GM23248 (cell line): ENCODE results near the gene OR56A1. TPM values are rescaled to one million over a fixed set of nuclear protein-coding genes. Genes with fewer than 3 reads are reported as not detected.

ENCODE experiments used
- DNase-seq: peaks from one replicate; pipeline ENCODE4 v3.0.0-alpha.2; 2015
- H2AFZ ChIP-seq: fragments of 200-600 bp; sonication (generic); 2 replicates; pipeline ENCODE4 v1.6.1; 2016; ENCODE audit warnings: antibody characterized with exemption
- H3F3A ChIP-seq: fragments of 200-600 bp; sonication (generic); 2 replicates; pipeline ENCODE4 v1.6.1; 2016; ENCODE audit warnings: mild to moderate bottlenecking, antibody characterized with exemption, mixed run types; ENCODE audit not compliant: insufficient read depth
- H3K27ac ChIP-seq: fragments of 200-600 bp; sonication (generic); 2 replicates; pipeline ENCODE4 v1.5.1; 2016; ENCODE audit warnings: mild to moderate bottlenecking
- H3K27me3 ChIP-seq: fragments of 200-600 bp; sonication (generic); replicated peaks from 2 replicates; pipeline ENCODE4 v1.6.1; 2016; ENCODE audit warnings: mild to moderate bottlenecking; ENCODE audit not compliant: insufficient read depth
- H3K36me3 ChIP-seq: fragments of 200-600 bp; sonication (generic); 2 replicates; pipeline ENCODE4 v1.6.1; 2016; ENCODE audit warnings: low read depth, mild to moderate bottlenecking
- H3K4me1 ChIP-seq: fragments of 200-600 bp; sonication (generic); 2 replicates; pipeline ENCODE4 v1.6.1; 2016; ENCODE audit warnings: mild to moderate bottlenecking; ENCODE audit not compliant: insufficient read depth
- H3K4me2 ChIP-seq: fragments of 200-600 bp; sonication (generic); one replicate; pipeline ENCODE4 v1.6.1; 2016; ENCODE audit warnings: mild to moderate bottlenecking; ENCODE audit not compliant: unreplicated experiment
- H3K4me3 ChIP-seq: fragments of 200-600 bp; sonication (generic); 2 replicates; pipeline ENCODE4 v1.5.1; 2016; ENCODE audit warnings: mild to moderate bottlenecking
- H3K79me2 ChIP-seq: fragments of 200-600 bp; sonication (generic); 2 replicates; pipeline ENCODE4 v1.6.1; 2016; ENCODE audit warnings: mild to moderate bottlenecking; ENCODE audit not compliant: insufficient read depth
- H3K9ac ChIP-seq: fragments of 200-600 bp; sonication (generic); 2 replicates; pipeline ENCODE4 v1.6.1; 2016; ENCODE audit warnings: mild to moderate bottlenecking
- H3K9me2 ChIP-seq: fragments of 200-600 bp; sonication (generic); 2 replicates; pipeline ENCODE4 v1.6.1; 2016; ENCODE audit warnings: mixed run types, mild to moderate bottlenecking, moderate library complexity; ENCODE audit not compliant: insufficient read depth
- H3K9me3 ChIP-seq: fragments of 200-600 bp; sonication (generic); one replicate; pipeline ENCODE4 v1.6.1; 2017; ENCODE audit warnings: low read depth
- H4K20me1 ChIP-seq: fragments of 200-600 bp; sonication (generic); 2 replicates; pipeline ENCODE4 v1.6.0; 2016; ENCODE audit not compliant: insufficient read depth
- EZH2 ChIP-seq: fragments of 200-600 bp; sonication (generic); IDR thresholded peaks from 2 replicates; pipeline ENCODE4 v1.6.1; 2018; ENCODE audit warnings: antibody characterized with exemption, mild to moderate bottlenecking; ENCODE audit not compliant: insufficient read depth, poor library complexity, severe bottlenecking
- EZH2phosphoT487 ChIP-seq: fragments of 200-600 bp; sonication (generic); IDR thresholded peaks from 2 replicates; pipeline ENCODE4 v1.6.1; 2018; ENCODE audit warnings: antibody characterized with exemption, moderate library complexity, mild to moderate bottlenecking, low read depth; ENCODE audit not compliant: insufficient read depth
- WGBS, 2 experiments: methylation state at CpG; one replicate each; pipeline ENCODE4 v1.1.6; 2015 to 2017; ENCODE audit warnings: low lambda C conversion rate in 2 of 2, low coverage in 1 of 2; ENCODE audit errors: missing lambda C conversion rate in 2 of 2; 5-methylcytosine and 5-hydroxymethylcytosine counted together
- in situ Hi-C: fragments of 300-500 bp; cut with MboI; formaldehyde crosslinking; loops from 2 replicates; pipeline ENCODE4 v1.15.0; 2020
- polyA plus RNA-seq: library from polyadenylated mRNA; unstranded; fragments of >200 nt; fragmentation: Nextera tagmentation; extraction: Ambion mirVana; gene quantifications from 2 replicates; pipeline ENCODE4 v1.2.1, GENCODE V29; 2016
- small RNA-seq: library from RNA; depleted of rRNA; stranded (forward); fragments of <200 nt; gene quantifications from one replicate; pipeline ENCODE3, GENCODE V24; 2014; ENCODE audit warnings: low read depth, low replicate concordance
- total RNA-seq: library from RNA; depleted of rRNA; stranded (reverse); fragments of >200 nt; shearing (Covaris generic); gene quantifications from 2 replicates; pipeline ENCODE4 v1.2.3, GENCODE V29; 2014; rRNA removed

OR56A1 gene
- total and polyA plus RNA-seq, 2 experiments from 2014 or later = not detected

DNA sequence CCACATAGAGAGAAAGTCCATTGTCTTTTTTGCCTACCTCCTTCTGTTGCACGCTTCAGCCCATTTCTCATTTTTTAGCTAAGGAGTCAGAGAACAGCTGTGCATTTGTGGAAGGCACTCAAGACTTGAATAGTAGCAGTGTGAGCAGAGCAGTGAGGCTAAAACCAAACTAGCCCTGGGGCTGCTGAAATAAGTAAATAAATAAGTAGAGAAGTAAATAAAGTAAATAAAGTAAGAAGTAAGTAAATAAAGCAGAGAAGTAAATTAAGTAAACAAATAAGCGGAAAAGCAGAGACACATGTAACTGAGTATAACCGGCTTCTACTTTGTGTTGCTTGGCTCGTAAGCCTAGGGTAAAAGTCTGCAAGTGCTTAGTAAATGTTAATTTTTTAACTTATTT lies 41.4 kb downstream of the OR56A1 start:
- H3K4me1 ChIP-seq = peaks cover 6% of the 10 kb centered on the region; the same call in 1 of the 2 replicates

DNA sequence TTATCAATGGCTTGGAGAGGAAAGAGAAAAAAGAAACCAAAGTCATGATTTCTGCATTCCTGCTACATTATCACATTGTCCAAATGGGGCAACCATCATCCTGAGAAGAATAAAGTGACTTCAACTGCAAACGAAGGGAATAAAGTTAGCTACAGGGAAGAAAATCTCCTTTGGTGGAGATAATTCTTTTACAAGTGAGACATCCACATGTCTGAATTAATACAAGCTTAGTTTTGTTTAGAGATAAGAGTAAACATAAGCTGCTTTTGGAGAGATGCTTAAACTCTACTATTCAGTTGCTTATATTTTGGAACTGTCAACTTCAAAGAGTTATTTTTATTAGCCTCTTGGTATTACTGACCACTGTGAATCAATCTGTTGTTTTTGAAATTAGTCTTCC lies 43.7 kb downstream of the OR56A1 start, which contains the start of gene OR52L1:
OR52L1 (minus strand) TSS at position 101 of the 400 bp plus-strand sequence; CDS start at position 46, 55 bp downstream.
- Histone ChIP-seq H3K4me1 (no peaks in the 10 kb centered on the region), H3K4me3 (no peak within 1 kb of the TSS), H3K4me2 (no peak within 1 kb of the TSS), H3K27ac (no peak within 1 kb of the TSS), H2AFZ (no peak within 1 kb of the TSS), H3K9me3 (no peaks in the 10 kb centered on the region), H4K20me1 (no peaks in the 10 kb centered on the region), H3F3A (no peaks in the 10 kb centered on the region), H3K36me3 (no peaks in the 10 kb centered on the region), H3K9ac (no peak within 1 kb of the TSS), H3K9me2 (no peaks in the 10 kb centered on the region), H3K79me2 (no peaks in the 10 kb centered on the region), H3K27me3 (0 out of 2 replicates have a peak, but pooled peaks cover 8% of the 10 kb centered on the region)
- TF ChIP-seq EZH2 = no peak
- TF ChIP-seq EZH2phosphoT487 = no peak
- in situ Hi-C loops = no loop called here
- DNase-seq = no peak
- 13 to 15% methylated on average over 1 of the region's 1 CpG for WGBS, 2 experiments

More for the DNA sequence above, 41.4 kb downstream of the OR56A1 start:
- in situ Hi-C loops = no loop called here
- Histone ChIP-seq H3K36me3 (no peaks in the 10 kb centered on the region), H3K27ac (no peak overlapping the region), H3K79me2 (no peaks in the 10 kb centered on the region), H3K9me3 (no peaks in the 10 kb centered on the region), H3K4me3 (no peak overlapping the region), H4K20me1 (no peaks in the 10 kb centered on the region), H3F3A (no peaks in the 10 kb centered on the region), H3K27me3 (0 out of 2 replicates have a peak, but pooled peaks cover 8% of the 10 kb centered on the region), H3K9ac (no peak overlapping the region), H3K4me2 (no peak overlapping the region), H2AFZ (no peak overlapping the region), H3K9me2 (no peaks in the 10 kb centered on the region)
- WGBS, 2 experiments = 44 to 47% methylated on average over 4 of the region's 4 CpGs
- TF ChIP-seq EZH2 (no peak), EZH2phosphoT487 (no peak)
- no peak for DNase-seq

DNA sequence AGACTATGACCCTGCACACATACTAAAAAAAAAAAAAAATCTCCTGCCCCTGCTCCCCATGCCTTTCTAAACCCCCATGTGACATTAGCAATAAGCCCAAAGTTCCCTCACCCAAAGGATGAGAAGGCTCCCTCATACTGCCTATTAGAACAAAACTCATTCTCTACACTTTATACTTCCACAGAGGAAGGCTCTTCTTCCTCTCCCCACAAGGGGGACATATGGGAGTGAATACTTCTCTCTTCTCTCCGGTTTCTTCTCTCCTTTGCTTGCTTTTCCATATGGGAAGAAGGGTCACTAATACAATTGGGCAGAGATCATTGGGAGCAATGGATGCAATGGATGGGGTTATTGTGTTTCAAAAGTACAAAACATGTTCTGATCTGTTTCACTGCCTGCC lies 47.1 kb downstream of the OR56A1 start:
- no peaks in the 10 kb centered on the region for H3K4me1 ChIP-seq
- in situ Hi-C loops = no loop called here
- no peak overlapping the region for H3K4me3 ChIP-seq
- no peak overlapping the region for H3K27ac ChIP-seq
- H3K36me3 ChIP-seq = no peaks in the 10 kb centered on the region
- DNase-seq = no peak
- no peaks in the 10 kb centered on the region for H3K79me2 ChIP-seq
- H4K20me1 ChIP-seq = no peaks in the 10 kb centered on the region
- TF ChIP-seq EZH2phosphoT487 (no peak), EZH2 (no peak)
- no peaks in the 10 kb centered on the region for H3K9me3 ChIP-seq
- WGBS, 2 experiments = 0 to 4% methylated on average over 1 of the region's 1 CpG
- no peak overlapping the region for H3K4me2 ChIP-seq
- H3K9me2 ChIP-seq = no peaks in the 10 kb centered on the region
- H3F3A ChIP-seq = no peaks in the 10 kb centered on the region
- H3K27me3 ChIP-seq = no peaks in the 10 kb centered on the region
- H2AFZ ChIP-seq = no peak overlapping the region
- no peak overlapping the region for H3K9ac ChIP-seq

DNA sequence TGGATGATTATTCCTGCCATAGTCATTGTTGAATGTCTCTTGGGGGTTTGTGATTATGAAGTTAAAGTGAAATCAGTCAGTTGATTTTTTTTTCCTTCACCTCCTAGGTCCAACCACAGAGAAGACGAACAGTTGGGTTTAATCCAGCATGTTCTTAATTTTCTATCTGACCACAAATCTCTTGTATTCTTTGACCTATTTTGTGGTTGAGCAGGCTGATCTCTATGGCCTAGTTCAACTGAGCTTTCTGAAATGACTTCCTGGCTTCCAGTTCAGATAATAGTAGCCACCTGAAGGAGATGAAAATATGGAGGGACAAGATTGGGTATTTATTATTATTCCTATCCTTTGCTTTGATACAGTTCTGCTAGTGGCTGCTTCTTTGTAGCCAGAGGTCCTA lies 57.0 kb downstream of the OR56A1 start:
- TF ChIP-seq EZH2 = no peak
- no peak for TF ChIP-seq EZH2phosphoT487
- no peaks in the 10 kb centered on the region for H3K27me3 ChIP-seq
- H3K9me2 ChIP-seq = no peaks in the 10 kb centered on the region
- no peak overlapping the region for H3K27ac ChIP-seq
- H3K79me2 ChIP-seq = no peaks in the 10 kb centered on the region
- no peak overlapping the region for H3K4me3 ChIP-seq
- H3K36me3 ChIP-seq = no peaks in the 10 kb centered on the region
- no peaks in the 10 kb centered on the region for H3K4me1 ChIP-seq
- H3K9me3 ChIP-seq = no peaks in the 10 kb centered on the region
- H3K4me2 ChIP-seq = no peak overlapping the region
- no peaks in the 10 kb centered on the region for H3F3A ChIP-seq
- no peaks in the 10 kb centered on the region for H4K20me1 ChIP-seq
- no peak overlapping the region for H2AFZ ChIP-seq
- 11 to 17% methylated on average over 1 of the region's 1 CpG for WGBS, 2 experiments
- in situ Hi-C loops = no loop called here
- no peak for DNase-seq
- no peak overlapping the region for H3K9ac ChIP-seq

Small RNAs within 50 kb of the gene (small RNA-seq; reads per million reads assigned to genes)
- not detected for gene RNA5SP329

Other genes starting within 250 kb of the OR56A1 start
- not detected in 2 replicates for gene OR52N5, start 247.4 kb downstream of the OR56A1 start, total RNA-seq
- gene OR52N5, start 247.4 kb downstream of the OR56A1 start, polyA plus RNA-seq = not detected in 2 replicates
- gene OR52N1, start 239.5 kb downstream of the OR56A1 start, total RNA-seq = not detected in 2 replicates
- gene OR52N1, start 239.5 kb downstream of the OR56A1 start, polyA plus RNA-seq = not detected in 2 replicates
- gene OR52N2, start 221.8 kb downstream of the OR56A1 start, total RNA-seq = not detected in 2 replicates
- not detected in 2 replicates for gene OR52N2, start 221.8 kb downstream of the OR56A1 start, polyA plus RNA-seq
- not detected in 2 replicates for gene OR52E6, start 188.9 kb downstream of the OR56A1 start, total RNA-seq
- gene OR52E6, start 188.9 kb downstream of the OR56A1 start, polyA plus RNA-seq = not detected in 2 replicates
- gene OR52E8, start 173.1 kb downstream of the OR56A1 start, total RNA-seq = not detected in 2 replicates
- gene OR52E8, start 173.1 kb downstream of the OR56A1 start, polyA plus RNA-seq = not detected in 2 replicates
- gene OR52E4, start 150.1 kb downstream of the OR56A1 start, total RNA-seq = not detected in 2 replicates
- not detected in 2 replicates for gene OR52E4, start 150.1 kb downstream of the OR56A1 start, polyA plus RNA-seq
- not detected in 2 replicates for gene OR52E5, start 137.6 kb downstream of the OR56A1 start, total RNA-seq
- not detected in 2 replicates for gene OR52E5, start 137.6 kb downstream of the OR56A1 start, polyA plus RNA-seq
- gene OR56A3, start 88.5 kb downstream of the OR56A1 start, total RNA-seq = not detected in 2 replicates
- not detected in 2 replicates for gene OR56A3, start 88.5 kb downstream of the OR56A1 start, polyA plus RNA-seq
- gene OR56A5, start 62.3 kb downstream of the OR56A1 start, total RNA-seq = not detected in 2 replicates
- gene OR56A5, start 62.3 kb downstream of the OR56A1 start, polyA plus RNA-seq = not detected in 2 replicates
- gene OR52L1, start 43.8 kb downstream of the OR56A1 start, total RNA-seq = not detected in 2 replicates
- gene OR52L1, start 43.8 kb downstream of the OR56A1 start, polyA plus RNA-seq = not detected in 2 replicates
- not detected in 2 replicates for gene OR56A4, start 23.8 kb downstream of the OR56A1 start, total RNA-seq
- gene OR56A4, start 23.8 kb downstream of the OR56A1 start, polyA plus RNA-seq = not detected in 2 replicates
- gene OR56B4, start 76.9 kb upstream of the OR56A1 start, total RNA-seq = not detected in 2 replicates
- gene OR56B4, start 76.9 kb upstream of the OR56A1 start, polyA plus RNA-seq = not detected in 2 replicates
- not detected in 2 replicates for gene OR52B2, start 139.6 kb upstream of the OR56A1 start, total RNA-seq
- gene OR52B2, start 139.6 kb upstream of the OR56A1 start, polyA plus RNA-seq = not detected in 2 replicates
- not detected in 2 replicates for gene OR52W1, start 168.5 kb upstream of the OR56A1 start, total RNA-seq
- gene OR52W1, start 168.5 kb upstream of the OR56A1 start, polyA plus RNA-seq = not detected in 2 replicates
- gene C11orf42, start 174.8 kb upstream of the OR56A1 start, total RNA-seq = not detected in 2 replicates
- gene C11orf42, start 174.8 kb upstream of the OR56A1 start, polyA plus RNA-seq = 0.16 TPM in 1 of 2 replicates, not detected in the other
- 14.7 and 25.4 TPM in 2 replicates for gene FHIP1B, start 203.9 kb upstream of the OR56A1 start, total RNA-seq
- 9.2 and 10.9 TPM in 2 replicates for gene FHIP1B, start 203.9 kb upstream of the OR56A1 start, polyA plus RNA-seq
- not detected in 2 replicates for gene CNGA4, start 208.3 kb upstream of the OR56A1 start, total RNA-seq
- not detected in 2 replicates for gene CNGA4, start 208.3 kb upstream of the OR56A1 start, polyA plus RNA-seq
- gene CCKBR, start 229.1 kb upstream of the OR56A1 start, total RNA-seq = not detected in 2 replicates
- gene CCKBR, start 229.1 kb upstream of the OR56A1 start, polyA plus RNA-seq = not detected in 2 replicates